ENCODE results near the gene LRRC72.

DNA sequence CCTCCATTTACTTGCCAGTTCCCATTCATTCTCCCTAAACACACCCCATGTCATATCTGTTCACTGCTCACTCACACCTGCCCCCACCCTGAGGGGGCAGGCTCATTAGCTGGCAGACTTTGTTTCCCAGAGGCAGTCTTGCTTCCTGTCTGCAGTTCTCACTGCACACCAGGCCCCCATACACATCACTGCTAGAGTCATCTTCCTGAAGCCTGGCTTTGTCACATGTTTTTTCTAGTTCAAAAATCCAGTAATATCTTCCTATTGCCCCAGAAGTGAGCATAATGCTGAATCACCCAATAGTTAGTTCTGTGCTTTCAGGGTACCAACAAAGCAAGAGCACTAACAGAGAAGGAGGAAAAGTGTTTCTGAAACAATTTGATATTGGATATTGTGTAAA, 1.9 kb downstream of the LRRC72 start:
- TF ChIP-seq POLR2A (IDR thresholded peaks at IDR 0.05) (no peak), EP300 (IDR thresholded peaks at IDR 0.05; ENCODE audit: low read depth) (no peak), POLR2AphosphoS5 (IDR thresholded peaks at IDR 0.05) (no peak)
- TF ChIP-seq, protein P1, sequence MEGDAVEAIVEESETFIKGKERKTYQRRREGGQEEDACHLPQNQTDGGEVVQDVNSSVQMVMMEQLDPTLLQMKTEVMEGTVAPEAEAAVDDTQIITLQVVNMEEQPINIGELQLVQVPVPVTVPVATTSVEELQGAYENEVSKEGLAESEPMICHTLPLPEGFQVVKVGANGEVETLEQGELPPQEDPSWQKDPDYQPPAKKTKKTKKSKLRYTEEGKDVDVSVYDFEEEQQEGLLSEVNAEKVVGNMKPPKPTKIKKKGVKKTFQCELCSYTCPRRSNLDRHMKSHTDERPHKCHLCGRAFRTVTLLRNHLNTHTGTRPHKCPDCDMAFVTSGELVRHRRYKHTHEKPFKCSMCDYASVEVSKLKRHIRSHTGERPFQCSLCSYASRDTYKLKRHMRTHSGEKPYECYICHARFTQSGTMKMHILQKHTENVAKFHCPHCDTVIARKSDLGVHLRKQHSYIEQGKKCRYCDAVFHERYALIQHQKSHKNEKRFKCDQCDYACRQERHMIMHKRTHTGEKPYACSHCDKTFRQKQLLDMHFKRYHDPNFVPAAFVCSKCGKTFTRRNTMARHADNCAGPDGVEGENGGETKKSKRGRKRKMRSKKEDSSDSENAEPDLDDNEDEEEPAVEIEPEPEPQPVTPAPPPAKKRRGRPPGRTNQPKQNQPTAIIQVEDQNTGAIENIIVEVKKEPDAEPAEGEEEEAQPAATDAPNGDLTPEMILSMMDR (IDR thresholded peaks at IDR 0.05) = no peak

Data from transverse colon (tissue), 4 donors.